ENCODE results near the gene RPAP3.

Gene RPAP3

GRCh38 chr12:47711448-47711847 is 5.6 kb upstream of the RPAP3 start:
- Histone ChIP-seq H3K36me3 (ENCODE audit: control insufficient read depth, insufficient read depth, low read length) (no peaks in the 10 kb centered on the region), H3K4me1 (ENCODE audit: control insufficient read depth, insufficient read depth, low read length, poor library complexity, severe bottlenecking) (peaks cover 11% of the 10 kb centered on the region), H3K9me3 (ENCODE audit: control insufficient read depth, low read length) (no peaks in the 10 kb centered on the region), H3K4me3 (ENCODE audit: insufficient read depth, low read depth, low read length, poor library complexity, severe bottlenecking) (no peak overlapping the region), H3K27ac (ENCODE audit: insufficient read depth, low read length, poor library complexity, severe bottlenecking) (no peak overlapping the region), H3K27me3 (replicated peaks; ENCODE audit: control insufficient read depth, insufficient read depth, low read length, poor library complexity, severe bottlenecking) (no peaks in the 10 kb centered on the region)
- no peak for DNase-seq

DNA sequence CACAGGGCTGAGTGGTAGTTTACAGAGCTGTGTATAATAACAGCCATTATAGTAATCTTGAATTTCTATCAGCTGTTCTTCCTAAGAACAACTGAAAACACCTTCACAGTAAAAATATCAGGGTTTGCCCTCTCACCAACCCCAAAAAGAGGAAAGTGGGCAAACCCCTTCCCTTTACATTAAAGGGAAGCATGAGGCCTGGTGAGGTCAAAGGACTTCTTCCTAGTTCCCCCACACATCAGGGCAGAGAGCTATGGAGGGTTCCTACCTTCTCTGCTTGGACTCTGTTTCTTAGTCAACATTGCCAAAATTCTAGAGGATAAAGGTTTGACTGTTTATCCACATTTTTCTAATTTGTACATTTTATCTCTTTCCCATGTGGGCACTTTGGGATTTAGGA is 4.4 kb upstream of the RPAP3 start:
- Histone ChIP-seq H3K27ac (ENCODE audit: insufficient read depth, low read length, poor library complexity, severe bottlenecking) (no peak overlapping the region), H3K9me3 (ENCODE audit: control insufficient read depth, low read length) (no peaks in the 10 kb centered on the region), H3K4me1 (ENCODE audit: control insufficient read depth, insufficient read depth, low read length, poor library complexity, severe bottlenecking) (peaks cover 9% of the 10 kb centered on the region), H3K36me3 (ENCODE audit: control insufficient read depth, insufficient read depth, low read length) (no peaks in the 10 kb centered on the region), H3K27me3 (replicated peaks; ENCODE audit: control insufficient read depth, insufficient read depth, low read length, poor library complexity, severe bottlenecking) (no peaks in the 10 kb centered on the region), H3K4me3 (ENCODE audit: insufficient read depth, low read depth, low read length, poor library complexity, severe bottlenecking) (no peak overlapping the region)
- DNase-seq = no peak

- Histone ChIP-seq H3K9me3 (ENCODE audit: control insufficient read depth, low read length) (no peaks in the 10 kb centered on the region), H3K4me1 (ENCODE audit: control insufficient read depth, insufficient read depth, low read length, poor library complexity, severe bottlenecking) (peaks cover 9% of the 10 kb centered on the region), H3K27me3 (replicated peaks; ENCODE audit: control insufficient read depth, insufficient read depth, low read length, poor library complexity, severe bottlenecking) (no peaks in the 10 kb centered on the region), H3K4me3 (ENCODE audit: insufficient read depth, low read depth, low read length, poor library complexity, severe bottlenecking) (no peak overlapping the region), H3K36me3 (ENCODE audit: control insufficient read depth, insufficient read depth, low read length) (no peaks in the 10 kb centered on the region), H3K27ac (ENCODE audit: insufficient read depth, low read length, poor library complexity, severe bottlenecking) (no peak overlapping the region)
- DNase-seq = no peak
Measured at GRCh38 chr12:47709671-47710070, 3.8 kb upstream of the RPAP3 start.

- DNase-seq = no peak
- Histone ChIP-seq H3K9me3 (ENCODE audit: control insufficient read depth, low read length) (no peaks in the 10 kb centered on the region), H3K4me1 (ENCODE audit: control insufficient read depth, insufficient read depth, low read length, poor library complexity, severe bottlenecking) (peaks cover 9% of the 10 kb centered on the region), H3K27ac (ENCODE audit: insufficient read depth, low read length, poor library complexity, severe bottlenecking) (no peak overlapping the region), H3K27me3 (replicated peaks; ENCODE audit: control insufficient read depth, insufficient read depth, low read length, poor library complexity, severe bottlenecking) (no peaks in the 10 kb centered on the region), H3K4me3 (ENCODE audit: insufficient read depth, low read depth, low read length, poor library complexity, severe bottlenecking) (no peak overlapping the region), H3K36me3 (ENCODE audit: control insufficient read depth, insufficient read depth, low read length) (no peaks in the 10 kb centered on the region)
Measured at GRCh38 chr12:47709237-47709636, 3.4 kb upstream of the RPAP3 start.

GRCh38 chr12:47707905-47708543 is 2.2 kb upstream of the RPAP3 start:
- H3K36me3 ChIP-seq (ENCODE audit: control insufficient read depth, insufficient read depth, low read length) = no peaks in the 10 kb centered on the region
- H3K4me1 ChIP-seq (ENCODE audit: control insufficient read depth, insufficient read depth, low read length, poor library complexity, severe bottlenecking) = peaks cover 9% of the 10 kb centered on the region
- no peak for DNase-seq
- no peaks in the 10 kb centered on the region for H3K27me3 ChIP-seq (replicated peaks; ENCODE audit: control insufficient read depth, insufficient read depth, low read length, poor library complexity, severe bottlenecking)
- no peak overlapping the region for H3K4me3 ChIP-seq (ENCODE audit: insufficient read depth, low read depth, low read length, poor library complexity, severe bottlenecking)
- H3K9me3 ChIP-seq (ENCODE audit: control insufficient read depth, low read length) = no peaks in the 10 kb centered on the region
- no peak overlapping the region for H3K27ac ChIP-seq (ENCODE audit: insufficient read depth, low read length, poor library complexity, severe bottlenecking)

GRCh38 chr12:47707355-47707754 is 1.5 kb upstream of the RPAP3 start:
- Histone ChIP-seq H3K27me3 (replicated peaks; ENCODE audit: control insufficient read depth, insufficient read depth, low read length, poor library complexity, severe bottlenecking) (no peaks in the 10 kb centered on the region), H3K36me3 (ENCODE audit: control insufficient read depth, insufficient read depth, low read length) (no peaks in the 10 kb centered on the region), H3K9me3 (ENCODE audit: control insufficient read depth, low read length) (no peaks in the 10 kb centered on the region), H3K27ac (ENCODE audit: insufficient read depth, low read length, poor library complexity, severe bottlenecking) (peak overlapping the region; percentile 68), H3K4me1 (ENCODE audit: control insufficient read depth, insufficient read depth, low read length, poor library complexity, severe bottlenecking) (peaks cover 9% of the 10 kb centered on the region), H3K4me3 (ENCODE audit: insufficient read depth, low read depth, low read length, poor library complexity, severe bottlenecking) (peak overlapping the region; percentile 17)
- no peak for DNase-seq

GRCh38 chr12:47705229-47705565 is 633 bp downstream of the RPAP3 start:
- H3K36me3 ChIP-seq (ENCODE audit: control insufficient read depth, insufficient read depth, low read length) = peaks cover 12% of the 10 kb centered on the region
- H3K9me3 ChIP-seq (ENCODE audit: control insufficient read depth, low read length) = no peaks in the 10 kb centered on the region
- no peaks in the 10 kb centered on the region for H3K27me3 ChIP-seq (replicated peaks; ENCODE audit: control insufficient read depth, insufficient read depth, low read length, poor library complexity, severe bottlenecking)
- H3K4me1 ChIP-seq (ENCODE audit: control insufficient read depth, insufficient read depth, low read length, poor library complexity, severe bottlenecking) = peaks cover 9% of the 10 kb centered on the region
- peak overlapping the region; percentile 68 for H3K27ac ChIP-seq (ENCODE audit: insufficient read depth, low read length, poor library complexity, severe bottlenecking)
- DNase-seq = no peak
- H3K4me3 ChIP-seq (ENCODE audit: insufficient read depth, low read depth, low read length, poor library complexity, severe bottlenecking) = peak overlapping the region; percentile 91

- Histone ChIP-seq H3K4me3 (ENCODE audit: insufficient read depth, low read depth, low read length, poor library complexity, severe bottlenecking) (peak overlapping the region; percentile 91), H3K4me1 (ENCODE audit: control insufficient read depth, insufficient read depth, low read length, poor library complexity, severe bottlenecking) (peaks cover 9% of the 10 kb centered on the region), H3K27ac (ENCODE audit: insufficient read depth, low read length, poor library complexity, severe bottlenecking) (no peak overlapping the region), H3K36me3 (ENCODE audit: control insufficient read depth, insufficient read depth, low read length) (peaks cover 16% of the 10 kb centered on the region), H3K9me3 (ENCODE audit: control insufficient read depth, low read length) (no peaks in the 10 kb centered on the region), H3K27me3 (replicated peaks; ENCODE audit: control insufficient read depth, insufficient read depth, low read length, poor library complexity, severe bottlenecking) (no peaks in the 10 kb centered on the region)
- DNase-seq = no peak
Measured at GRCh38 chr12:47704719-47705118, 1.1 kb downstream of the RPAP3 start.

- Histone ChIP-seq H3K9me3 (ENCODE audit: control insufficient read depth, low read length) (no peaks in the 10 kb centered on the region), H3K4me1 (ENCODE audit: control insufficient read depth, insufficient read depth, low read length, poor library complexity, severe bottlenecking) (no peaks in the 10 kb centered on the region), H3K27me3 (replicated peaks; ENCODE audit: control insufficient read depth, insufficient read depth, low read length, poor library complexity, severe bottlenecking) (no peaks in the 10 kb centered on the region), H3K36me3 (ENCODE audit: control insufficient read depth, insufficient read depth, low read length) (peaks cover 26% of the 10 kb centered on the region), H3K27ac (ENCODE audit: insufficient read depth, low read length, poor library complexity, severe bottlenecking) (no peak overlapping the region), H3K4me3 (ENCODE audit: insufficient read depth, low read depth, low read length, poor library complexity, severe bottlenecking) (no peak overlapping the region)
- DNase-seq = no peak
Measured at GRCh38 chr12:47700263-47700662, 5.6 kb downstream of the RPAP3 start.

DNA sequence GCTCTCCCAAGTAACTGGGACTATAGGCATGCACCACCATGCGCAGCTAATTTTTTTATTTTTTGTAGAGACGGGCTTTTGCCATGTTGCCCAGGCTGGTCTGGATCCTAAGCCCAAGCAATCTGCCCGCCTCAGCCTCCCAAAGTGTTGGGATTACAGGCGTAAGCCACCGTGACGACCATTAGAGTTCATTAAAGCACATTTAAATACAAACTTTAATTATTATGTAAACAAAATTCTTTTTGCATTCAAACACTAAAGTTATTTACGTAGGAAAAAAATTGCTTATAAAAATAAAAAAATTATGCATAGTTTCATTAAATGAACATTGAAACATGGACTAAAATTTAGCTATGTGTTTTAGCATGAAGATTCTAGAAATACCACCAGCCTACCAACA is 7.2 kb downstream of the RPAP3 start:
- Histone ChIP-seq H3K4me1 (ENCODE audit: control insufficient read depth, insufficient read depth, low read length, poor library complexity, severe bottlenecking) (no peaks in the 10 kb centered on the region), H3K27me3 (replicated peaks; ENCODE audit: control insufficient read depth, insufficient read depth, low read length, poor library complexity, severe bottlenecking) (no peaks in the 10 kb centered on the region), H3K36me3 (ENCODE audit: control insufficient read depth, insufficient read depth, low read length) (peaks cover 26% of the 10 kb centered on the region), H3K9me3 (ENCODE audit: control insufficient read depth, low read length) (no peaks in the 10 kb centered on the region), H3K27ac (ENCODE audit: insufficient read depth, low read length, poor library complexity, severe bottlenecking) (no peak overlapping the region), H3K4me3 (ENCODE audit: insufficient read depth, low read depth, low read length, poor library complexity, severe bottlenecking) (no peak overlapping the region)
- DNase-seq = no peak
